GM12891 (cell line): Measurements from ENCODE around the gene OTOF.

Experiments
- POLR2A ChIP-seq: IDR thresholded peaks from 2 replicates; pipeline ENCODE4 v1.6.1; 2011; ENCODE audit warnings: low read depth, low read length, control low read depth
- POLR2AphosphoS5 ChIP-seq: IDR thresholded peaks from 2 replicates; pipeline ENCODE4 v1.6.1; 2011; ENCODE audit warnings: low read depth, low read length, control low read depth
- POU2F2 ChIP-seq: IDR thresholded peaks from 2 replicates; pipeline ENCODE4 v1.6.1; 2011; ENCODE audit warnings: low read depth, mild to moderate bottlenecking, control low read depth, low read length, moderate library complexity
- TAF1 ChIP-seq: IDR thresholded peaks from 2 replicates; pipeline ENCODE4 v1.6.1; 2011; ENCODE audit warnings: low read depth, low read length, control low read depth

DNA sequence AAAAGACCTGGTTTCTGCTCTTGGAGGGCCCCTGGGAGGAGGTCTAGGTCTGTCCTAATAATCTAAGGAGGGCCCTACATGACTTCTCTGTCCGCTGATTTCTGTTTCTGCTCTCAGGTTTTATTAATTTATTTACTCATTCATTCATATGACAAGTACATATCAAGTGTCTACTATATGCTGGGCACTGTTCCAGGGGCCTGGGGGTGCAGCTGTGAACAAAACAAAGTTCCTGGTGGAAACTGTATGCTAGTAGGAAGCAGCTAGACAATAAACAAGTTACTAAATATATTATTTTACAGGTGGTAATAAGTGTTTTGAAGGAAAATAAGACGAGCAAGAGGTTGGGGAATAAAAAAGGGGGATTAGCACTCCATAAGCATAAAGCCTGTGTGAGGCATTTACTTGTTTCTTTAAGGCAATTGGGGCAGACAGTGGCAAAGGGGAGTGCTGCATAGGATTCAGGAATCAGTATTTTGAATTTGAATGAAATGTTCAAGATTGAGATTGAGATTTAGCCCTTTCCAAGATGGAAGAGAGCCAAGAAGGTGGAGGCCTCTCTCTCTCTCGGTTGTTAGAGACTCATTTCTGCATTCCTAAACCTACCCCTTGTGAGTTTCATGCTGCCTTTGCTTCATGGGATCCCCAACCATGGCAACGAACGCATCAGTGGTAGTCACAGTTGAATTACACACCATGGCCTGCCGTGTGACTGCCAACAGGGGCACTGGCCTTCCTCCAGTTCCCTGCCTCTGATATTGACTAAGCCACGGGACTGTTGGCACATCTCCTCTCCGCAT lies 47.9 kb downstream of the OTOF start:
- TF ChIP-seq POLR2AphosphoS5 (no peak), POLR2A (no peak), POU2F2 (no peak), TAF1 (no peak)
